ENCODE results near the gene CDC42BPB.

CDC42BPB gene

GRCh38 chr14:103065861-103066260 lies 8.5 kb upstream of the CDC42BPB start:
- Histone ChIP-seq H3K79me2 (ENCODE audit: low read length) (no peaks in the 10 kb centered on the region), H3K4me3 (ENCODE audit: low read length) (no peak overlapping the region), H3K36me3 (replicated peaks; ENCODE audit: insufficient read depth, low read length) (no peaks in the 10 kb centered on the region), H3K27me3 (replicated peaks; ENCODE audit: insufficient read depth, low read length) (no peaks in the 10 kb centered on the region), H3F3A (ENCODE audit: insufficient read depth, low read length) (no peaks in the 10 kb centered on the region), H3K9me2 (replicated peaks; ENCODE audit: insufficient read depth, low read length) (no peaks in the 10 kb centered on the region), H3K4me2 (ENCODE audit: low read depth, low read length) (no peak overlapping the region), H2AFZ (ENCODE audit: low read length) (no peak overlapping the region), H3K27ac (ENCODE audit: low read length) (no peak overlapping the region), H3K9ac (ENCODE audit: low read length) (no peak overlapping the region), H3K4me1 (ENCODE audit: low read length) (no peaks in the 10 kb centered on the region), H4K20me1 (ENCODE audit: insufficient read depth, low read length) (no peaks in the 10 kb centered on the region), H3K9me3 (replicated peaks; ENCODE audit: insufficient read depth, low read length) (no peaks in the 10 kb centered on the region)
- TF ChIP-seq EZH2phosphoT487 (IDR thresholded peaks at IDR 0.05; ENCODE audit: low read length) (no peak), CTCF (IDR thresholded peaks at IDR 0.05; ENCODE audit: low read length) (no peak), EZH2 (optimal IDR thresholded peaks at IDR 0.05; ENCODE audit: low read depth, low read length) (no peak)
- no peak for DNase-seq

GRCh38 chr14:103064978-103065377 lies 7.6 kb upstream of the CDC42BPB start:
- no peak overlapping the region for H3K4me3 ChIP-seq (ENCODE audit: low read length)
- H2AFZ ChIP-seq (ENCODE audit: low read length): no peak overlapping the region
- no peaks in the 10 kb centered on the region for H4K20me1 ChIP-seq (ENCODE audit: insufficient read depth, low read length)
- no peaks in the 10 kb centered on the region for H3K79me2 ChIP-seq (ENCODE audit: low read length)
- no peak overlapping the region for H3K9ac ChIP-seq (ENCODE audit: low read length)
- H3K9me2 ChIP-seq (replicated peaks; ENCODE audit: insufficient read depth, low read length): no peaks in the 10 kb centered on the region
- H3K9me3 ChIP-seq (replicated peaks; ENCODE audit: insufficient read depth, low read length): no peaks in the 10 kb centered on the region
- no peaks in the 10 kb centered on the region for H3K4me1 ChIP-seq (ENCODE audit: low read length)
- no peaks in the 10 kb centered on the region for H3K36me3 ChIP-seq (replicated peaks; ENCODE audit: insufficient read depth, low read length)
- no peaks in the 10 kb centered on the region for H3F3A ChIP-seq (ENCODE audit: insufficient read depth, low read length)
- TF ChIP-seq CTCF (IDR thresholded peaks at IDR 0.05; ENCODE audit: low read length) (no peak), EZH2 (optimal IDR thresholded peaks at IDR 0.05; ENCODE audit: low read depth, low read length) (no peak), EZH2phosphoT487 (IDR thresholded peaks at IDR 0.05; ENCODE audit: low read length) (no peak)
- DNase-seq: no peak
- H3K4me2 ChIP-seq (ENCODE audit: low read depth, low read length): no peak overlapping the region
- H3K27ac ChIP-seq (ENCODE audit: low read length): no peak overlapping the region
- no peaks in the 10 kb centered on the region for H3K27me3 ChIP-seq (replicated peaks; ENCODE audit: insufficient read depth, low read length)

GRCh38 chr14:103064436-103064835 lies 7.1 kb upstream of the CDC42BPB start:
- Histone ChIP-seq H3K36me3 (replicated peaks; ENCODE audit: insufficient read depth, low read length) (no peaks in the 10 kb centered on the region), H3K4me1 (ENCODE audit: low read length) (no peaks in the 10 kb centered on the region), H3K79me2 (ENCODE audit: low read length) (no peaks in the 10 kb centered on the region), H3K4me2 (ENCODE audit: low read depth, low read length) (no peak overlapping the region), H3K9me3 (replicated peaks; ENCODE audit: insufficient read depth, low read length) (no peaks in the 10 kb centered on the region), H3K27me3 (replicated peaks; ENCODE audit: insufficient read depth, low read length) (no peaks in the 10 kb centered on the region), H3K9me2 (replicated peaks; ENCODE audit: insufficient read depth, low read length) (no peaks in the 10 kb centered on the region), H2AFZ (ENCODE audit: low read length) (no peak overlapping the region), H3K27ac (ENCODE audit: low read length) (no peak overlapping the region), H3K9ac (ENCODE audit: low read length) (no peak overlapping the region), H3K4me3 (ENCODE audit: low read length) (no peak overlapping the region), H3F3A (ENCODE audit: insufficient read depth, low read length) (no peaks in the 10 kb centered on the region), H4K20me1 (ENCODE audit: insufficient read depth, low read length) (no peaks in the 10 kb centered on the region)
- no peak for DNase-seq
- no peak for TF ChIP-seq CTCF (IDR thresholded peaks at IDR 0.05; ENCODE audit: low read length)
- TF ChIP-seq EZH2phosphoT487 (IDR thresholded peaks at IDR 0.05; ENCODE audit: low read length): no peak
- no peak for TF ChIP-seq EZH2 (optimal IDR thresholded peaks at IDR 0.05; ENCODE audit: low read depth, low read length)
